HFF-Myc (cell line): ENCODE data around the gene COL5A1.

ENCODE experiments used
- DNase-seq: peaks from one replicate; pipeline ENCODE4 v3.0.0-alpha.2; 2011; ENCODE audit warnings: low read depth; ENCODE audit errors: extremely low read depth
- H3K4me3 ChIP-seq: replicated peaks from 2 replicates; pipeline ENCODE4 v1.5.1; 2011; ENCODE audit warnings: low read depth, mild to moderate bottlenecking, control low read depth, low read length
- CTCF ChIP-seq: IDR thresholded peaks from 2 replicates; pipeline ENCODE4 v1.5.1; 2012; ENCODE audit warnings: mild to moderate bottlenecking, low read depth, low read length, control low read depth; ENCODE audit errors: missing control alignments

The COL5A1 gene

GRCh38 chr9:134597041-134597913 lies 44.3 kb upstream of the COL5A1 start:
- H3K4me3 ChIP-seq: no peak overlapping the region
- DNase-seq: no peak
- TF ChIP-seq CTCF: no peak

- no peak overlapping the region for H3K4me3 ChIP-seq
Observed at GRCh38 chr9:134597957-134598883, 43.4 kb upstream of the COL5A1 start.

GRCh38 chr9:134598884-134599245 lies 42.7 kb upstream of the COL5A1 start:
- no peak for DNase-seq
- no peak overlapping the region for H3K4me3 ChIP-seq
- TF ChIP-seq CTCF: no peak

More at GRCh38 chr9:134597957-134598883, 43.4 kb upstream of the COL5A1 start:
- TF ChIP-seq CTCF: no peak
- DNase-seq: no peak

- H3K4me3 ChIP-seq: no peak overlapping the region
- TF ChIP-seq CTCF: no peak
- DNase-seq: no peak
Observed at GRCh38 chr9:134600371-134600770, 41.2 kb upstream of the COL5A1 start.

GRCh38 chr9:134600836-134601638 lies 40.6 kb upstream of the COL5A1 start:
- no peak for TF ChIP-seq CTCF
- no peak for DNase-seq
- no peak overlapping the region for H3K4me3 ChIP-seq

- no peak for DNase-seq
- TF ChIP-seq CTCF: no peak
- H3K4me3 ChIP-seq: no peak overlapping the region
Observed at GRCh38 chr9:134601764-134602163, 39.8 kb upstream of the COL5A1 start.
